WTC11 (cell line): ENCODE data around the gene BCL11B. TPM values are rescaled to one million over a fixed set of nuclear protein-coding genes. Genes with fewer than 3 reads are reported as not detected.

Experiments
- ATAC-seq: fragments of 200-7000 bp; cut with Tn5 transposase; 2 replicates; pipeline ENCODE4 v1.10.0; 2021; ENCODE audit warnings: mild to moderate bottlenecking, moderate library complexity
- CTCF ChIA-PET: fragments of 300-600 bp; sonication (Branson Sonifier 250); formaldehyde crosslinking; loops from one replicate; lab custom pipeline; 2021; ENCODE audit warnings: antibody characterized with exemption; lab: Charles Lee
- POLR2A ChIA-PET: fragments of 350-600 bp; sonication (Branson Sonifier 250); formaldehyde crosslinking; loops from one replicate; lab custom pipeline; 2021; ENCODE audit warnings: antibody characterized with exemption; lab: Charles Lee
- DNase-seq: peaks from one replicate; pipeline ENCODE4 v3.0.0; 2021; ENCODE audit warnings: low spot score
- H3K27ac Mint-ChIP-seq: 2 replicates; pipeline ENCODE4 v1.8.0; 2021; ENCODE audit warnings: mixed read lengths
- H3K27me3 Mint-ChIP-seq: 2 replicates; pipeline ENCODE4 v1.8.0; 2021; ENCODE audit warnings: low read depth, mild to moderate bottlenecking, moderate library complexity, mixed read lengths
- H3K36me3 Mint-ChIP-seq: 2 replicates; pipeline ENCODE4 v1.8.0; 2021; ENCODE audit warnings: mixed read lengths
- H3K4me1 Mint-ChIP-seq: 2 replicates; pipeline ENCODE4 v1.8.0; 2022; ENCODE audit warnings: mixed read lengths
- H3K4me3 Mint-ChIP-seq: 2 replicates; pipeline ENCODE4 v1.8.0; 2021; ENCODE audit warnings: mild to moderate bottlenecking, moderate library complexity, mixed read lengths
- H3K9me3 Mint-ChIP-seq: 2 replicates; pipeline ENCODE4 v1.8.0; 2021; ENCODE audit warnings: mixed read lengths
- ATF1 ChIP-seq: sonication (generic); formaldehyde crosslinking; IDR thresholded peaks from 2 replicates; pipeline ENCODE4 v1.8.1; 2023; ENCODE audit warnings: mild to moderate bottlenecking, moderate library complexity, missing genetic modification reagents
- E2F1 ChIP-seq: sonication (generic); formaldehyde crosslinking; IDR thresholded peaks from 2 replicates; pipeline ENCODE4 v1.8.0; 2022; ENCODE audit warnings: mild to moderate bottlenecking, missing genetic modification reagents
- ESRRA ChIP-seq: sonication (generic); formaldehyde crosslinking; IDR thresholded peaks from 2 replicates; pipeline ENCODE4 v1.8.1; 2022; ENCODE audit warnings: mild to moderate bottlenecking, missing genetic modification reagents, borderline replicate concordance
- ETV6 ChIP-seq: sonication (generic); formaldehyde crosslinking; IDR thresholded peaks from 2 replicates; pipeline ENCODE4 v1.8.1; 2022; ENCODE audit warnings: mild to moderate bottlenecking, missing genetic modification reagents
- FOXP1 ChIP-seq: sonication (generic); formaldehyde crosslinking; IDR thresholded peaks from 2 replicates; pipeline ENCODE4 v1.8.0; 2022; ENCODE audit warnings: missing genetic modification reagents, mild to moderate bottlenecking, moderate library complexity, borderline replicate concordance
- GABPB1 ChIP-seq: sonication (generic); formaldehyde crosslinking; IDR thresholded peaks from 2 replicates; pipeline ENCODE4 v1.8.1; 2023; ENCODE audit warnings: mild to moderate bottlenecking, missing genetic modification reagents
- GRHL2 ChIP-seq: fragments of 250-450 bp; sonication (Bioruptor Pico); IDR thresholded peaks from 2 replicates; pipeline ENCODE4 v1.8.0; 2022; ENCODE audit warnings: mild to moderate bottlenecking, moderate library complexity; ENCODE audit not compliant: insufficient replicate concordance, severe bottlenecking
- IRF2 ChIP-seq: sonication (generic); formaldehyde crosslinking; IDR thresholded peaks from 2 replicates; pipeline ENCODE4 v1.8.0; 2022; ENCODE audit warnings: low read depth, missing genetic modification reagents, borderline replicate concordance
- KAT7 ChIP-seq: sonication (generic); formaldehyde crosslinking; IDR thresholded peaks from 2 replicates; pipeline ENCODE4 v1.8.1; 2023; ENCODE audit warnings: missing genetic modification reagents, mild to moderate bottlenecking, borderline replicate concordance
- NR2C2 ChIP-seq: sonication (generic); formaldehyde crosslinking; IDR thresholded peaks from 2 replicates; pipeline ENCODE4 v1.8.0; 2022; ENCODE audit warnings: mild to moderate bottlenecking, missing genetic modification reagents
- OVOL2 ChIP-seq: fragments of 250-450 bp; sonication (Bioruptor Pico); IDR thresholded peaks from 2 replicates; pipeline ENCODE4 v1.9.0; 2021; ENCODE audit warnings: mild to moderate bottlenecking, borderline replicate concordance
- SMAD3 ChIP-seq: sonication (generic); formaldehyde crosslinking; IDR thresholded peaks from 2 replicates; pipeline ENCODE4 v1.8.0; 2022; ENCODE audit warnings: missing genetic modification reagents, mild to moderate bottlenecking, borderline replicate concordance
- ZBTB43 ChIP-seq: sonication (generic); formaldehyde crosslinking; IDR thresholded peaks from 2 replicates; pipeline ENCODE4 v1.8.1; 2023; ENCODE audit warnings: mild to moderate bottlenecking, missing genetic modification reagents
- ZNF263 ChIP-seq: sonication (generic); formaldehyde crosslinking; IDR thresholded peaks from 2 replicates; pipeline ENCODE4 v1.8.1; 2022; ENCODE audit warnings: low read depth, mild to moderate bottlenecking, moderate library complexity, missing genetic modification reagents
- ZNF423 ChIP-seq: fragments of 250-450 bp; sonication (Bioruptor Pico); IDR thresholded peaks from 2 replicates; pipeline ENCODE4 v2.1.2; 2022; ENCODE audit warnings: mild to moderate bottlenecking, moderate library complexity
- ZNF532 ChIP-seq: fragments of 250-450 bp; sonication (Bioruptor Pico); IDR thresholded peaks from 2 replicates; pipeline ENCODE4 v1.9.0; 2021; ENCODE audit warnings: mild to moderate bottlenecking, borderline replicate concordance
- total RNA-seq: library from RNA; stranded (reverse); gene quantifications from 3 replicates; pipeline ENCODE4 v1.2.3, GENCODE V29; 2021
- TF ChIP-seq, protein P1 (sequence below): sonication (generic); formaldehyde crosslinking; IDR thresholded peaks from 2 replicates; pipeline ENCODE4 v1.8.0; 2022; ENCODE audit warnings: mild to moderate bottlenecking, missing genetic modification reagents
- TF ChIP-seq, protein P2 (sequence below): fragments of 250-450 bp; sonication (Bioruptor Pico); IDR thresholded peaks from 2 replicates; pipeline ENCODE4 v1.9.0; 2021; ENCODE audit warnings: mild to moderate bottlenecking
- TF ChIP-seq, protein P3 (sequence below): sonication (generic); formaldehyde crosslinking; conservative IDR thresholded peaks from 2 replicates; pipeline ENCODE4 v1.8.1; 2023; ENCODE audit warnings: mild to moderate bottlenecking, low read depth, missing genetic modification reagents, moderate library complexity

Gene BCL11B
- total RNA-seq, 1 experiment from 2014 or later: 9.1 TPM

DNA sequence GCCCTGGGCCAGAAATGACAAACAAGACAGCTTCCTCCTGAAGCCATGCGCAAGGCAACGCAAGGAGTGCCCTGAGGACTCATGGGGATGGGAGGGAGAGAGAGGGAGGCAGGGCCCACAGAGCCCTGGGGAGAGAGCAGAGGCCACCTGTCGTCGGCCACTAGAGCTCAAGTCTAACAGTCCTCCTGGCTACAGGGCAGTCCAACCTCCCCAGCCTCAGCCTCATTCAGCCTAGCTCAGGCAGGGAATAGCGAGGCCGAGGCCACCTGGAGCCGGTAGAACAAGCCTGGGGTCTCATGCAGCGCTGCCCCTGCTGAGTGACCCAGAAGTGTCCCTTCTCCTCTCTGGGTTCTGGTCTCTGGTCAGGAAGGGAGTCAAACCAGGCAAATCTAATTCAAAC, 69.5 kb downstream of the BCL11B start:
- Mint-ChIP-seq H3K36me3 (no peaks in the 10 kb centered on the region), H3K27ac (peak overlapping the region; percentile 86), H3K27me3 (no peaks in the 10 kb centered on the region), H3K4me3 (no peak overlapping the region), H3K9me3 (no peaks in the 10 kb centered on the region)
- ATAC-seq: no peak; the same call in 1 of the 2 replicates
- no peak for DNase-seq
- ChIA-PET POLR2A (no interaction called here), CTCF (interaction anchor here (0.6 to 2.2 kb wide), 9 partner anchors 14 to 164 kb away, joined by 3 to 9 read pairs (median 3); no protein-coding TSS in a partner anchor)
- TF ChIP-seq, protein P1, sequence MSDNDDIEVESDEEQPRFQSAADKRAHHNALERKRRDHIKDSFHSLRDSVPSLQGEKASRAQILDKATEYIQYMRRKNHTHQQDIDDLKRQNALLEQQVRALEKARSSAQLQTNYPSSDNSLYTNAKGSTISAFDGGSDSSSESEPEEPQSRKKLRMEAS (CRISPR knock-in tag): no peak
- no peak for TF ChIP-seq ATF1
- no peak for TF ChIP-seq OVOL2
- TF ChIP-seq ETV6 (CRISPR knock-in tag): no peak
- TF ChIP-seq FOXP1 (CRISPR knock-in tag): no peak
- no peak for TF ChIP-seq KAT7 (CRISPR knock-in tag)
- no peak for TF ChIP-seq ZNF263 (CRISPR knock-in tag)
- TF ChIP-seq, protein P2, sequence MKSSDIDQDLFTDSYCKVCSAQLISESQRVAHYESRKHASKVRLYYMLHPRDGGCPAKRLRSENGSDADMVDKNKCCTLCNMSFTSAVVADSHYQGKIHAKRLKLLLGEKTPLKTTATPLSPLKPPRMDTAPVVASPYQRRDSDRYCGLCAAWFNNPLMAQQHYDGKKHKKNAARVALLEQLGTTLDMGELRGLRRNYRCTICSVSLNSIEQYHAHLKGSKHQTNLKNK (CRISPR knock-in tag): no peak
- TF ChIP-seq, all 79 proteins: peak for 0
- peaks cover 40% of the 10 kb centered on the region for H3K4me1 Mint-ChIP-seq

DNA sequence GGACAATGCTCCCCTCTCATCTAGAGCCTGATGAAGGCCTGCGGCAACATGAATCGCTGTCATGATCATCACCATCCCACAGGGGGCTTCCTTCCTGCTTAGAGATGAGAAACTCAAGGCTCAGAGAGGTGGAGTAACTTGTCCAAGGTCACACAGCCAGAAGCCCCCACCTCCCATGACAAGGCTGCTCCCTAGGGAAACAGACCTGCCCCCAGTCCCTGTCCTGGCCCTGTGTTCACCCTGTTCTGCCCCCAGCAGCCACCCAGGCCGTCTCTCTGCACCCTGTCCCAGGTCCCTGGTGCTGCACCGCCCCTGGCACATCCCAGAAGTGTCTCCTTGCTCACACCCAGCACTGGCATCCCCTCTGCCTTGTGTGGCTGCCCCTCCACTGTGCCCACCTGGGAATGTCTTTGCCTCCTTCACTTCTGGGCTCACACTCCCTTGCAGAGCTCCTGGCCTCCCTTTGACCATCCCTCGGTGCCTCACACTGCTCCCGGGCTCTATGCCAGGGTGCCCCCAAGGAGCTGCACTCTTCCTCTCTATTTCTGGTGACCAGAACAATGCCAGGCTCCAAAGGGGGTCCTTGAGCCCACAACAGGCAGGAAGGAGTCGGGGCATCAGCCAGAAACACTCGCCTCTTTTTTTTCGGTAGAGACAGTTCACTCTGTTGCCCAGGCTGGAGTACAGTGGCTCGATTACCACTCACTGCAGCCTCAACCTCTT, 70.5 kb downstream of the BCL11B start:
- CTCF ChIA-PET: interaction anchor here (0.7 to 1.9 kb wide), 4 partner anchors 13 to 32 kb away, joined by 3 to 9 read pairs (median 4); no protein-coding TSS in a partner anchor
- TF ChIP-seq GRHL2 (no peak), IRF2 (CRISPR knock-in tag) (no peak), NR2C2 (CRISPR knock-in tag) (no peak), KAT7 (CRISPR knock-in tag) (no peak), GABPB1 (CRISPR knock-in tag) (no peak), ZBTB43 (CRISPR knock-in tag) (no peak), SMAD3 (CRISPR knock-in tag) (no peak), ZNF423 (CRISPR knock-in tag) (no peak), ESRRA (no peak), E2F1 (CRISPR knock-in tag) (no peak), ZNF532 (CRISPR knock-in tag) (no peak)
- TF ChIP-seq, protein P2 (CRISPR knock-in tag): no peak
- TF ChIP-seq, protein P3, sequence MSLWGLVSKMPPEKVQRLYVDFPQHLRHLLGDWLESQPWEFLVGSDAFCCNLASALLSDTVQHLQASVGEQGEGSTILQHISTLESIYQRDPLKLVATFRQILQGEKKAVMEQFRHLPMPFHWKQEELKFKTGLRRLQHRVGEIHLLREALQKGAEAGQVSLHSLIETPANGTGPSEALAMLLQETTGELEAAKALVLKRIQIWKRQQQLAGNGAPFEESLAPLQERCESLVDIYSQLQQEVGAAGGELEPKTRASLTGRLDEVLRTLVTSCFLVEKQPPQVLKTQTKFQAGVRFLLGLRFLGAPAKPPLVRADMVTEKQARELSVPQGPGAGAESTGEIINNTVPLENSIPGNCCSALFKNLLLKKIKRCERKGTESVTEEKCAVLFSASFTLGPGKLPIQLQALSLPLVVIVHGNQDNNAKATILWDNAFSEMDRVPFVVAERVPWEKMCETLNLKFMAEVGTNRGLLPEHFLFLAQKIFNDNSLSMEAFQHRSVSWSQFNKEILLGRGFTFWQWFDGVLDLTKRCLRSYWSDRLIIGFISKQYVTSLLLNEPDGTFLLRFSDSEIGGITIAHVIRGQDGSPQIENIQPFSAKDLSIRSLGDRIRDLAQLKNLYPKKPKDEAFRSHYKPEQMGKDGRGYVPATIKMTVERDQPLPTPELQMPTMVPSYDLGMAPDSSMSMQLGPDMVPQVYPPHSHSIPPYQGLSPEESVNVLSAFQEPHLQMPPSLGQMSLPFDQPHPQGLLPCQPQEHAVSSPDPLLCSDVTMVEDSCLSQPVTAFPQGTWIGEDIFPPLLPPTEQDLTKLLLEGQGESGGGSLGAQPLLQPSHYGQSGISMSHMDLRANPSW (CRISPR knock-in tag): no peak

More for the DNA sequence above, 70.5 kb downstream of the BCL11B start:
- POLR2A ChIA-PET: no interaction called here
- Mint-ChIP-seq H3K27me3 (no peaks in the 10 kb centered on the region), H3K36me3 (no peaks in the 10 kb centered on the region), H3K4me3 (no peak overlapping the region), H3K4me1 (peaks cover 37% of the 10 kb centered on the region), H3K9me3 (no peaks in the 10 kb centered on the region), H3K27ac (0 out of 2 replicates have a peak overlapping the region, but pooled peaks have one; percentile 36)
- peak; percentile 65 for ATAC-seq
- no peak for DNase-seq
